Natural killer cell (primary cell): ENCODE results near the gene FAM217B. TPM values are rescaled to one million over a fixed set of nuclear protein-coding genes. Genes with fewer than 3 reads are reported as not detected.

ENCODE experiments used
- ATAC-seq, 3 donors: fragments of 150-1000 bp in 2 of 3; fragments of 200-7000 bp in 1 of 3; cut with Tn5 transposase; 1 replicate in 1 of 3; 2 replicates in 2 of 3; pipeline ENCODE4 v1.10.0; 2021; ENCODE audit warnings: mild to moderate bottlenecking in 2 of 3, moderate library complexity in 2 of 3
- DNase-seq, 2 donors: peaks; one replicate each; pipeline versions ENCODE4 v3.0.0 to v3.0.0-alpha.2; 2013 to 2021; ENCODE audit warnings: mixed read lengths in 1 of 2
- H3K27ac ChIP-seq: one replicate; pipeline ENCODE4 v1.5.1; 2013; ENCODE audit warnings: mild to moderate bottlenecking, low read length
- H3K27me3 ChIP-seq: one replicate; pipeline ENCODE4 v1.6.1; 2013; ENCODE audit warnings: low read length; ENCODE audit not compliant: control insufficient read depth, insufficient read depth
- H3K36me3 ChIP-seq: one replicate; pipeline ENCODE4 v1.6.1; 2013; ENCODE audit warnings: low read length; ENCODE audit not compliant: control insufficient read depth, insufficient read depth
- H3K4me1 ChIP-seq: one replicate; pipeline ENCODE4 v1.6.1; 2013; ENCODE audit warnings: low read length; ENCODE audit not compliant: control insufficient read depth, insufficient read depth
- H3K4me3 ChIP-seq: one replicate; pipeline ENCODE4 v1.5.1; 2013; ENCODE audit warnings: low read length
- H3K9me3 ChIP-seq: one replicate; pipeline ENCODE4 v1.6.1; 2013; ENCODE audit warnings: low read length; ENCODE audit not compliant: control insufficient read depth, insufficient read depth
- H3K27ac Mint-ChIP-seq, 2 donors: one replicate each; pipeline ENCODE4 v1.8.0; 2022; ENCODE audit warnings: mild to moderate bottlenecking in 2 of 2, mixed read lengths in 2 of 2, moderate library complexity in 1 of 2
- H3K27me3 Mint-ChIP-seq, 2 donors: one replicate each; pipeline ENCODE4 v1.8.0; 2022; ENCODE audit warnings: low read depth in 2 of 2, mixed read lengths in 2 of 2
- H3K36me3 Mint-ChIP-seq: one replicate; pipeline ENCODE4 v1.8.0; 2022; ENCODE audit warnings: mixed read lengths
- H3K4me1 Mint-ChIP-seq, 2 donors: one replicate each; pipeline ENCODE4 v1.8.0; 2022; ENCODE audit warnings: mixed read lengths in 2 of 2
- H3K4me3 Mint-ChIP-seq: one replicate; pipeline ENCODE4 v1.8.0; 2022; ENCODE audit warnings: mild to moderate bottlenecking, moderate library complexity, mixed read lengths
- H3K9me3 Mint-ChIP-seq, 2 donors: one replicate each; pipeline ENCODE4 v1.8.0; 2022; ENCODE audit warnings: mixed read lengths in 2 of 2
- CTCF ChIP-seq: fragments of 200-600 bp; IDR thresholded peaks from one replicate; pipeline ENCODE4 v1.8.0; 2022; ENCODE audit warnings: antibody characterized with exemption
- WGBS: methylation state at CpG from one replicate; pipeline ENCODE4 v1.1.7; 2013; ENCODE audit warnings: missing lambda C conversion rate; ENCODE audit not compliant: insufficient coverage; 5-methylcytosine and 5-hydroxymethylcytosine counted together
- intact Hi-C: fragments of 100-400 bp; cut with micrococcal nuclease; formaldehyde crosslinking; loops from one replicate; pipeline ENCODE4 v1.14.2; 2022
- total RNA-seq, 4 donors: library from RNA; stranded (reverse); fragments of 120-200 nt in 1 of 4; gene quantifications; one replicate each; pipeline versions ENCODE4 v1.2.3 to v1.2.4, GENCODE V29; 2013 to 2022

Gene FAM217B
- total RNA-seq, 3 donors from 2014 or later (not counting 1 experiment from before 2014, with no cell fraction given), result 17.1 to 31.1 (median 27.7) TPM

- H3K36me3 ChIP-seq, result peaks cover 4% of the 10 kb centered on the region
- DNase-seq (peak; percentile 58 to 88), ATAC-seq (peak; percentile 77 to 80 (median 78))
- Mint-ChIP-seq H3K36me3 (no peaks in the 10 kb centered on the region), H3K9me3 (no peaks in the 10 kb centered on the region), H3K4me1 (peaks cover 13 to 15% of the 10 kb centered on the region in 2 donors), H3K27me3 (peaks cover 0 to 7% of the 10 kb centered on the region in 2 donors), H3K4me3 (peak within 1 kb of the TSS; percentile 81), H3K27ac (peak within 1 kb of the TSS; percentile 43 to 72)
- intact Hi-C loops, result no loop called here
- H3K9me3 ChIP-seq, result no peaks in the 10 kb centered on the region
- H3K27ac ChIP-seq, result peak within 1 kb of the TSS; percentile 49
- WGBS, result 44% methylated on average over 61 of the region's 65 CpGs
- no peak for TF ChIP-seq CTCF
- peaks cover 13% of the 10 kb centered on the region for H3K4me1 ChIP-seq
- H3K27me3 ChIP-seq, result no peaks in the 10 kb centered on the region
- peak within 1 kb of the TSS; percentile 82 for H3K4me3 ChIP-seq
These were observed 6.8 kb upstream of the FAM217B start, which contains the start of gene SYCP2 for GRCh38 chr20:59933296-59933848. SYCP2 (minus strand) TSS chr20:59933637; CDS start chr20:59922413, 11,224 bp downstream.

- intact Hi-C loops, result no loop called here
- H3K4me3 ChIP-seq, result peak overlapping the region; percentile 82
- peak; percentile 99 for TF ChIP-seq CTCF
- Mint-ChIP-seq H3K4me3 (peak overlapping the region; percentile 81), H3K27ac (peak overlapping the region; percentile 43 to 72), H3K4me1 (peaks cover 19 to 22% of the 10 kb centered on the region in 2 donors), H3K27me3 (peaks cover 0 to 1% of the 10 kb centered on the region in 2 donors), H3K9me3 (no peaks in the 10 kb centered on the region), H3K36me3 (no peaks in the 10 kb centered on the region)
- peak overlapping the region; percentile 49 for H3K27ac ChIP-seq
- H3K4me1 ChIP-seq, result peaks cover 20% of the 10 kb centered on the region
- H3K27me3 ChIP-seq, result no peaks in the 10 kb centered on the region
- DNase-seq (peak; percentile 81 to 89), ATAC-seq (peak; percentile 82 to 91 (median 83))
- peaks cover 4% of the 10 kb centered on the region for H3K36me3 ChIP-seq
- H3K9me3 ChIP-seq, result no peaks in the 10 kb centered on the region
- WGBS, result 12% methylated on average over 59 of the region's 59 CpGs
These were observed 6.2 kb upstream of the FAM217B start for GRCh38 chr20:59933849-59934585.

- peaks cover 25% of the 10 kb centered on the region for H3K4me1 ChIP-seq
- H3K27ac ChIP-seq, result no peak overlapping the region
- no peaks in the 10 kb centered on the region for H3K9me3 ChIP-seq
- DNase-seq, result no peak
- Mint-ChIP-seq H3K27ac (no peak overlapping the region), H3K36me3 (no peaks in the 10 kb centered on the region), H3K27me3 (no peaks in the 10 kb centered on the region), H3K9me3 (no peaks in the 10 kb centered on the region), H3K4me1 (peaks cover 22 to 25% of the 10 kb centered on the region in 2 donors), H3K4me3 (peak overlapping the region; percentile 21)
- no peak overlapping the region for H3K4me3 ChIP-seq
- H3K27me3 ChIP-seq, result no peaks in the 10 kb centered on the region
- no peak for TF ChIP-seq CTCF
- H3K36me3 ChIP-seq, result peaks cover 4% of the 10 kb centered on the region
- no peak for ATAC-seq
- intact Hi-C loops, result no loop called here
- WGBS, result 94% methylated on average over 6 of the region's 8 CpGs
These were observed 4.6 kb upstream of the FAM217B start for GRCh38 chr20:59935457-59936185.
